ENCODE measurements around the gene CHAD.

Gene CHAD

GRCh38 chr17:50471009-50471905, 2.6 kb upstream of the CHAD start:
- no peak for TF ChIP-seq CTCF (conservative IDR thresholded peaks at IDR 0.05)
- no peak overlapping the region for H3K27ac ChIP-seq

GRCh38 chr17:50470426-50470825, 1.7 kb upstream of the CHAD start:
- TF ChIP-seq CTCF (conservative IDR thresholded peaks at IDR 0.05) = no peak
- no peak overlapping the region for H3K27ac ChIP-seq

- TF ChIP-seq CTCF (conservative IDR thresholded peaks at IDR 0.05) = no peak
- no peak overlapping the region for H3K27ac ChIP-seq
Observed at GRCh38 chr17:50469671-50470305, 1.1 kb upstream of the CHAD start.

- no peak overlapping the region for H3K27ac ChIP-seq
- no peak for TF ChIP-seq CTCF (conservative IDR thresholded peaks at IDR 0.05)
Observed at GRCh38 chr17:50469208-50469605, 527 bp upstream of the CHAD start.

GRCh38 chr17:50467855-50468303, 801 bp downstream of the CHAD start:
- TF ChIP-seq CTCF (conservative IDR thresholded peaks at IDR 0.05) = no peak
- H3K27ac ChIP-seq = no peak overlapping the region

GRCh38 chr17:50467114-50467854, 1.4 kb downstream of the CHAD start:
- no peak for TF ChIP-seq CTCF (conservative IDR thresholded peaks at IDR 0.05)

More at GRCh38 chr17:50467114-50467854, 1.4 kb downstream of the CHAD start:
- no peak overlapping the region for H3K27ac ChIP-seq
